ENCODE data around the gene TEX12. TPM values are rescaled to one million over a fixed set of nuclear protein-coding genes. Genes with fewer than 3 reads are reported as not detected.

The TEX12 gene
- total and polyA plus RNA-seq, 2 experiments from 2014 or later, result 1.1 TPM; not detected in 1

DNA sequence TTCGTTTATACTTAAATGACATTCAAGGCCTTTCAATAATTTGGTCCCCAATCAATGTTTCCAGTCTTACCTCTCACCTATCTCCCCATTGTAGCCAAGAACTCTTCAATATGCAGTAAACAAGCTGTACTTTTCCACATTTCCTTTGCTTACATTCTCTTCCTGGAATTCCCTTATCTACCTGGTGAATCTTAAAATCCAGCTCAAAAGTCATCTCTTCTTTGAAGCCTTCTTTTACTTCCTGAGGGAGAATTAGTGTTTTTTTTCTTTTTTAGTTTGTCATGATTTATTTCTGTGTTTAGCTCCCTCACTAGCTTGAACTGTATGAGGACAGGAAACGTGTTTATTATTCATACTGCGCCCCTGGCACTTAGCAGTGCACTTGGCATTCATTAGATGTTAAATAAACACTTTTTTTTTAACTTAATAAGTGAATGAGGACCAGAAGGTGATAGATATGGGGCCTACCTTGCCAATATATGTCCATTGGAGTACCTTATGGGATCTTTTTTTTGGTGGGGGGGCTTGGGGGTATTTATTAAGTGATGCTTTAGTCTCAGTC is 54.2 kb downstream of the TEX12 start (continued):
- TF ChIP-seq EZH2phosphoT487 (IDR thresholded peaks at IDR 0.05; ENCODE audit: unreplicated experiment), result no peak

Small RNA genes lying within 50 kb of the gene (small RNA-seq; reads per million reads assigned to genes)
- not detected for gene MRPS36P4 (ENCODE audit: low replicate concordance)

Other genes with a start within 250 kb of the TEX12 start
- 1.0 TPM in 1 of 2 replicates, not detected in the other for gene C11orf52, start 248.5 kb upstream of the TEX12 start, total RNA-seq (2014; rRNA removed; shearing (Covaris generic))
- 4.1 and 4.7 TPM in 2 replicates for gene C11orf52, start 248.5 kb upstream of the TEX12 start, polyA plus RNA-seq (2016; fragmentation: Nextera tagmentation; extraction: Ambion mirVana)
- 17.2 and 18.1 TPM in 2 replicates for gene DIXDC1, start 230.0 kb upstream of the TEX12 start, total RNA-seq (2014; rRNA removed; shearing (Covaris generic))
- gene DIXDC1, start 230.0 kb upstream of the TEX12 start, polyA plus RNA-seq (2016; fragmentation: Nextera tagmentation; extraction: Ambion mirVana), result 9.4 and 9.6 TPM in 2 replicates
- 58.4 and 66.5 TPM in 2 replicates for gene DLAT, start 142.0 kb upstream of the TEX12 start, total RNA-seq (2014; rRNA removed; shearing (Covaris generic))
- 25.2 and 31.8 TPM in 2 replicates for gene DLAT, start 142.0 kb upstream of the TEX12 start, polyA plus RNA-seq (2016; fragmentation: Nextera tagmentation; extraction: Ambion mirVana)
- 0.16 and 0.80 TPM in 2 replicates for gene PIH1D2, start 93.4 kb upstream of the TEX12 start, total RNA-seq (2014; rRNA removed; shearing (Covaris generic))
- 0.89 and 1.4 TPM in 2 replicates for gene PIH1D2, start 93.4 kb upstream of the TEX12 start, polyA plus RNA-seq (2016; fragmentation: Nextera tagmentation; extraction: Ambion mirVana)
- gene NKAPD1, start 93.1 kb upstream of the TEX12 start, total RNA-seq (2014; rRNA removed; shearing (Covaris generic)), result 14.6 and 18.5 TPM in 2 replicates
- gene NKAPD1, start 93.1 kb upstream of the TEX12 start, polyA plus RNA-seq (2016; fragmentation: Nextera tagmentation; extraction: Ambion mirVana), result 36.3 and 40.6 TPM in 2 replicates
- gene TIMM8B, start 80.6 kb upstream of the TEX12 start, total RNA-seq (2014; rRNA removed; shearing (Covaris generic)), result 52.4 and 53.9 TPM in 2 replicates
- 251 and 281 TPM in 2 replicates for gene TIMM8B, start 80.6 kb upstream of the TEX12 start, polyA plus RNA-seq (2016; fragmentation: Nextera tagmentation; extraction: Ambion mirVana)
- 127 and 157 TPM in 2 replicates for gene SDHD, start 80.5 kb upstream of the TEX12 start, total RNA-seq (2014; rRNA removed; shearing (Covaris generic))
- gene SDHD, start 80.5 kb upstream of the TEX12 start, polyA plus RNA-seq (2016; fragmentation: Nextera tagmentation; extraction: Ambion mirVana), result 149 and 163 TPM in 2 replicates
- 0.28 and 3.5 TPM in 2 replicates for gene IL18, start 3.3 kb upstream of the TEX12 start, total RNA-seq (2014; rRNA removed; shearing (Covaris generic))
- 1.7 and 1.8 TPM in 2 replicates for gene IL18, start 3.3 kb upstream of the TEX12 start, polyA plus RNA-seq (2016; fragmentation: Nextera tagmentation; extraction: Ambion mirVana)
- gene BCO2, start 8.1 kb downstream of the TEX12 start, total RNA-seq (2014; rRNA removed; shearing (Covaris generic)), result 0.63 and 1.4 TPM in 2 replicates
- 0.59 and 1.1 TPM in 2 replicates for gene BCO2, start 8.1 kb downstream of the TEX12 start, polyA plus RNA-seq (2016; fragmentation: Nextera tagmentation; extraction: Ambion mirVana)
- 19.9 and 29.1 TPM in 2 replicates for gene PTS, start 59.1 kb downstream of the TEX12 start, total RNA-seq (2014; rRNA removed; shearing (Covaris generic))
- 85.5 and 103 TPM in 2 replicates for gene PTS, start 59.1 kb downstream of the TEX12 start, polyA plus RNA-seq (2016; fragmentation: Nextera tagmentation; extraction: Ambion mirVana)
- gene PLET1, start 93.5 kb downstream of the TEX12 start, total RNA-seq (2014; rRNA removed; shearing (Covaris generic)), result not detected in 2 replicates
- not detected in 2 replicates for gene PLET1, start 93.5 kb downstream of the TEX12 start, polyA plus RNA-seq (2016; fragmentation: Nextera tagmentation; extraction: Ambion mirVana)